LNCAP (cell line): ENCODE data around the gene ANKMY2.

Experiments used
- TF ChIP-seq, protein P1 (sequence below): fragments of 450-650 bp; IDR thresholded peaks from 2 replicates; pipeline ENCODE4 v1.5.1; 2017; ENCODE audit warnings: mild to moderate bottlenecking

The ANKMY2 gene

DNA sequence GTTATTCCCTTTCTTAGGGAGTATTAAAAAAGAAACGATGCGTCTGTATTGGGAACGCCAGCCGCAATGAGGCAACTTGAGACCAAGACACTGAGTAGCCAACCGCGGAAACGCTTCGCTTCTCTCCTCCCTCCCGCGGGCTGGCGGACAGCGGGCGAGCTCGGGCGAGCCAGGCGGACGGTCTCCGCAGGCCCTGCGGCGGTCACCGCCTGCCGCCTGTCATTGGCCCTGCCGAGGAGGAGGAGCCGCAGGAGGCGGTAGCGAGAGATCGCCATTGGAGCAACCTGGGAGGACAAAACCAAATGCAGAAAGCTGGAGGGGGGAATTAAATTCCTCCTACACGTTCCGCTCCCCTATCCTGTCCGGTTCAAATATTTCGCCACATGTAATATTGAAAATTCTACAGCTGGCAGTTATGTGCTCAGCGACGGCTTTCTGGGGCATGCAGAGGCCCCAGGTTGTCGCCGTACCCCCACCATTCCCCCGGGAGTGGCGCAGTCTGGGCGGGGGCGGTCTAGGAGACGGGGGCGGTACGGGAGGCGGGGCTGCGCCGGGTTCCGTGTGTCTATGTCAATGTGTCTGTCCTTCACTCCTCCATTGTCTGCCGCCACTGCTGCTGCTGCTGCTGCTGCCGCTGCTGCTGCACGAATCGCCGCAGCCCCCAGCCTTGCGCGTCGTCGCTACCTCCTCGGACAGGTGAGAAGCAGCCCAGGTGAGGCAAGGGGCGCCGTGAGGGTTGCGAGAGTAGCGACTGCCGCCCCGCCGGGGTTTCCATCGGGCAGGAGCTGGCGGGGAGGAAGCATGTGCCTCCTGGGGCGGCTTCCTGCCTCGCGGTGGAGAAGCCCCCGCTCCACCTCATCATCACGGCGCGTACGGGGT lies at the start of gene ANKMY2, which contains the start of gene BZW2:
Gene ANKMY2, minus strand, starts transcription at position 162 of the 879 bp plus-strand sequence. CDS start 181 bp downstream, outside the sequence.
Gene BZW2, plus strand, starts transcription at position 589 of the 879 bp plus-strand sequence. CDS start 19,263 bp downstream, outside the sequence.
- TF ChIP-seq, protein P1, sequence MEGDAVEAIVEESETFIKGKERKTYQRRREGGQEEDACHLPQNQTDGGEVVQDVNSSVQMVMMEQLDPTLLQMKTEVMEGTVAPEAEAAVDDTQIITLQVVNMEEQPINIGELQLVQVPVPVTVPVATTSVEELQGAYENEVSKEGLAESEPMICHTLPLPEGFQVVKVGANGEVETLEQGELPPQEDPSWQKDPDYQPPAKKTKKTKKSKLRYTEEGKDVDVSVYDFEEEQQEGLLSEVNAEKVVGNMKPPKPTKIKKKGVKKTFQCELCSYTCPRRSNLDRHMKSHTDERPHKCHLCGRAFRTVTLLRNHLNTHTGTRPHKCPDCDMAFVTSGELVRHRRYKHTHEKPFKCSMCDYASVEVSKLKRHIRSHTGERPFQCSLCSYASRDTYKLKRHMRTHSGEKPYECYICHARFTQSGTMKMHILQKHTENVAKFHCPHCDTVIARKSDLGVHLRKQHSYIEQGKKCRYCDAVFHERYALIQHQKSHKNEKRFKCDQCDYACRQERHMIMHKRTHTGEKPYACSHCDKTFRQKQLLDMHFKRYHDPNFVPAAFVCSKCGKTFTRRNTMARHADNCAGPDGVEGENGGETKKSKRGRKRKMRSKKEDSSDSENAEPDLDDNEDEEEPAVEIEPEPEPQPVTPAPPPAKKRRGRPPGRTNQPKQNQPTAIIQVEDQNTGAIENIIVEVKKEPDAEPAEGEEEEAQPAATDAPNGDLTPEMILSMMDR = no peak

DNA sequence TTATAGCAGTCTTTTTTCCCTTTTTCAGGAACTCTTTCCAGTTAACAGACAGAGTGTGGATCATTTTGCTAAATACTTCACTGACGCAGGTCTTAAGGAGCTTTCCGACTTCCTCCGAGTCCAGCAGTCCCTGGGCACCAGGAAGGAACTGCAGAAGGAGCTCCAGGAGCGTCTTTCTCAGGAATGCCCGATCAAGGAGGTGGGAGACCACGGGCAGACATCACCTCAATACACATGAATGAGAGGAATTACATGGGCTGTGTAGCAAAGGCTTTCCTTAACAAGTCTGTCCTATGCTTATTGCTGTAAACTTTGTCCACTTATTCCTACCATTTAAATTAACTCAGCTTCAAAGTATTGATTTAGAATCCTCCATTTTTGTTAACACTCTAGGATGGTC lies 49.3 kb upstream of the ANKMY2 start:
- TF ChIP-seq, protein P1 = no peak

DNA sequence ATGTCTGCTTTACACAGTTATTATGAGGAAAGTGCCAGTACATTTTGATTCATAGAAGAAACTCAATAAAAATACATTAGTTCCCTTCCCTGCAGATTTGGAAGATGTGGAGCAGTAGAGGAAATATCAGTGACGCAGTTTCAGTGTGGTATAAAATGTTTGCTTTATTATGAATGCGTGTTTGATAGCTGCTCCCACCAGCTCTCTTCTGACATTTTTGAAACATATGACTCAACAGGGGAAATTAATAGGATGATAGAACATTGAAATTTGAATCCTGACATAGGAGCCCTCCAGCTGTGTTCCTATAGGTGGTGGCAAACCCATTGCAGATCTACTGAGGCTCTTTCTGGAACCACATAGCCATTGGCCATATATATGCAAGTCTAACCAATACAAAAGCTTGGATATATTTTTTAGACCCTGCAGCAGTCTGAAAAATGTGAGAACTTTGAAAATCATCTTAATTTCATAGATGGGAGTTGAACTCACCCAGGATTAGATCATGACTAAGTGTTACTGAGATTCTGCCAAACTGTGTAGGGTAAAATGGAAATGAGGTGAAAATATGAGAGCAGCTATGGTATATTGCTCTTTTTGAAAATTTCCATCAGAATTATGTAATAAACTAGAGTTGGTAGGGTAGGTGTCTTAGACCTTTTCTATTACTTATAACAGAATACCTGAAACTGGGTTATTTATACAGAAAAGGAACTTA lies 48.2 kb upstream of the ANKMY2 start:
- TF ChIP-seq, protein P1 = no peak

DNA sequence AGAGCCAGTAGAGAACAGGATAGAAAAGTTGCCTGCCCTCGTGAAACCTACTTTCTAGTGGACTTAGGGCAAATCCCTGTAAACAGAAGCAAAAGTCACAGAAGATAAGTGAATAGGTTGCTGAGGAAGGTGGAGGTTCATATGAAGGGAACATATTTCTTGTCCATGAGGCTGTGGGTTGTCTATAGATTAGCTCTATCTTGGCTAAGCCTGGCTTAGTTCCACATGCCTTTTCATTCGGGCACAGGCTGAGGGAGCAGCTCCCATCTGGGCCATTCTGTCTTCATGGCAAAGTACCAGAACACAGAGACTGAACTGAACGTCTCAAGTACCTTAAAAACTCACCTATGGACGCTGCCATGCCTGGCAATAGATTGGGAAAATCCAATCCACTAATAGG lies 45.7 kb upstream of the ANKMY2 start:
- TF ChIP-seq, protein P1 = no peak

DNA sequence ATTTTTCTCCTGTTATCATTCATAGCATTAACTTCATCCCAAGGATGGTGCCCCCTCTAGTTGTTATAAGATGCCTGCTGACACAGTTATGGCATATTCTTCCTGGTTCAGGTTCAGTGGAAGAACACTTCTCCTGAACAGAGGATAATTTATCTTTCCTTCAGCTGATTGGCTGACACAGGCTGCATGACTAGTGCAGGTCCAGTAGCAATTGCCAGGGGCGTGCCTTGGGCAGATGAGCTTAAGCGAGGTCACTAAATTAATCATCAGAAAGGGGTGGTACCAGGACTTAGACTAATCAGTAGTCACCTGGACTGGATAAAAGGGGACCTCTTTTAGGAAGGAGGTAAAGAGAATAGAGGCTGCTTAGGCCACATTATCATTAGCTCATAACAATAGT lies 42.7 kb upstream of the ANKMY2 start:
- TF ChIP-seq, protein P1 = no peak

DNA sequence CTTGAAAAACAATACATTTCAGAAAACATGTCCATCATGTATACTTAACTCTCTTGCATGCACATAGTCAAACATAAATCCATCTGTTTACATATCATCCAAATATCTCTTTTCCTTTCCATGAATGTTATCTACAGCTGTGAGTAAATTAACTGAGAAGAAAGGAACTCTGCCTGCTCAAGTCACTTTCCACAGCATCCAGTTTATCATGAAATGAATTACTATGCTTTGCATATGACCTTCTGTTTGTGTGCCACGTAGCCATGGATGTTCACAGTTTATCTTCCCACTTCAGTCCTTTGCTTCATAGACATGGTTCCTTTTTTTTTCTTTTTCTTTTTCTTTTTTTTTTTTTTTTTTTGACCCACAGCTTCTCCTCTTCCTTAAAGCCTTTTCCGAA lies 40.0 kb upstream of the ANKMY2 start:
- TF ChIP-seq, protein P1 = no peak

DNA sequence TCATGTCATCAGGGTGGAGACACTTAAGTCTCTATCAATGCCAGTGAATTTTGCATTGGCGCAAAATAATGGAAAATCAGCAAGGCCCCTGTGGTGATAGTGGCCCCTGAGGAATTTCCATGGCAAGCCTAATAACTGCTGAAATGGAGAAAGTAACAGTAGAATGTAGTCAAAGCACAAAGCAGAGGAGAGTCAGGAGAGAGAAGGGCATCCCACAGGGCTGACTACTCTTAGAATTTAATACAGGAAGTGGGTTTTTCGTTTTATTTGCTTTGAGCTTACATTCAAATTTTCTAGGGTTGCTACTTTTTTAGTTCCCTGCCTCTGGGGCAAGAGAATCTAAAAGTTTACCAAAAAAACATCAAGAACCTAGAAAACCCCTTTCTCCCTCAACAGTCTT lies 39.4 kb upstream of the ANKMY2 start:
- TF ChIP-seq, protein P1 = no peak
